ENCODE data around the gene VIM.

The VIM gene

GRCh38 chr10:17228091-17229015 is at the start of gene VIM:
VIM (plus strand) TSS chr10:17228241; CDS start chr10:17229423, 1,182 bp downstream.
- peak in 1 of 3 experiments; percentile 16 for DNase-seq

DNA sequence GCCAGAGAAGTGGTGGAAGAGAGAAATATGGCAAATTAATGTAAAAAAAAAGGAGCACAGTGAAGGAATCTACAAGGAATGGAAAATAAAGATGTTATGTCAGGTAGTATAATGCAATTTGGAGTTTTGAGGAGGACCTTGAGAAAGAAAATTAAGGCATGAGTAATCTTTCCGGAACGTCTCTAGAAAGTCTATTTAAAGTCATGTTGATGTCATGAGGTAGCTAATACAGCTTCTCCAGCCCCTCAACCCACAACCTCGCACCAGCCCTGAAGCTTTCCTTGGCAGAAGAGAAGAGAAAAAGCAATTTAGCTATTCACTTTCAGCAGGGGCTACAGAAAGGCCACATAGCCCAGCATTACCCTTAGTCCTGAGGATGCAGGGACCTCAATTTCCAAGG is 49.0 kb upstream of the VIM start:
- DNase-seq, result no peak

DNA sequence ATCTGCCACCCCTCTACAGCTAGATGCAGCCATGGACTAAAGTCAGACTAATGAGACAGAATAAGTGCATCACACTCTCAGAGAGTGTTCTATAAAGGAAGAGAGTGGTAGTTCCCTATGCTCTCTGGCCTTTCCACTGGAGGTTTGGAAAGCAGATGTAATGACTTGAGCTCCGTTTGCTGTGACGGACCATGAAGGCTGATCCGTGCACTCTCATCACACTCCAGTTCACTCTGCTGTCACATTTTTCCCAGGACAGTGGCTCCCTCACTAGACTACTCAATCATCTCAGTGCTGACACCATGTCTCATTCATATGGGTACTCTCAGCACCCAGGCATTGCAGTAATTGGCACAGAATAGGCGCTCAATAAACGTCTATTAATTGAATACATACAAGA is 46.9 kb upstream of the VIM start:
- peak in 1 of 3 experiments; percentile 6 for DNase-seq

- DNase-seq, result peak; percentile 9 to 62 (median 9)
Observed at GRCh38 chr10:17181751-17182150, 46.3 kb upstream of the VIM start.

DNA sequence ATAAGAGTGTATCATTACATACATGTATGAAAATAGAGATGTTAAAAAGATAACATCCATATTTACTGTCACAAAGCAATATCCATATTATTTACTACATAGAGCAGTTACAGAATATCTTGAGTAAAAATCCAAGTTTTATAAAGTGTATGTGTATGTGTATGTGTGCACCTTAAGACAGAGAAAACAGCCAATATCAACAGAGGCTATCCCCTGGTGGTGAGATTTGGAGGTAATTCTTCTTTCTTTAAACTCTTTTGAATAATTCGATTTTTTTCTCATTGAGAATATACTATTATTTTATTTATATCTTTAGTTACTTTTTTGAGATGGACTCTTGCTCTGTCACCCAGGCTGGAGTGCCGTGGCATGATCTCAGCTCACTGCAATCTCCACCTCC is 44.9 kb upstream of the VIM start:
- no peak for DNase-seq

- DNase-seq, result no peak
Observed at GRCh38 chr10:17185873-17186272, 42.2 kb upstream of the VIM start.

DNA sequence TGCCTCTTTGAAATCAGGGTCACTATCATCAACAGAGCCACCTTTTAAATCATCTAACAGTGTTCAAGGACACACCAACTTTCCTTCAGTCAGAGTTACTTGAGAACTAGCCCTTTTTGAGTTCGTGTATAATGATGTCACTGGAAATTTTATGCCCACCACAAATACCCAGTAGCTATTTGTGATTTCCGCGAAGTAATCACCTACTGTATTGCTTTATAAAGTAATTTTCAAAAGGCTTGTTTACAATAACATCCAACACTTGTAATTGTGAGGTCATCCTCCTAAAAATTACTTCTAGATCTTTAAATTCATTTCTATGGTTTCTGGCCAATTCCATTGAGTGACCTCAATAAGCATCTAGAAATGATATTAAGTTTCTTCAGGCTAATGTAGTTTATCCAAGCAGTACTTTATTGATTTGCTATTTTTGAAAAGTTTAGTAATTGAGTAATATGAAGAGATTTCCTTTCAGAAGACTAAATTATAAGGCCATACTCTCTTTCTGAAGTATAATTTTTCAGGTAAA is 39.3 kb upstream of the VIM start:
- DNase-seq, result no peak

GRCh38 chr10:17190602-17191001 is 37.4 kb upstream of the VIM start:
- no peak for DNase-seq

- no peak for DNase-seq
Observed at GRCh38 chr10:17195083-17195482, 33.0 kb upstream of the VIM start.

DNA sequence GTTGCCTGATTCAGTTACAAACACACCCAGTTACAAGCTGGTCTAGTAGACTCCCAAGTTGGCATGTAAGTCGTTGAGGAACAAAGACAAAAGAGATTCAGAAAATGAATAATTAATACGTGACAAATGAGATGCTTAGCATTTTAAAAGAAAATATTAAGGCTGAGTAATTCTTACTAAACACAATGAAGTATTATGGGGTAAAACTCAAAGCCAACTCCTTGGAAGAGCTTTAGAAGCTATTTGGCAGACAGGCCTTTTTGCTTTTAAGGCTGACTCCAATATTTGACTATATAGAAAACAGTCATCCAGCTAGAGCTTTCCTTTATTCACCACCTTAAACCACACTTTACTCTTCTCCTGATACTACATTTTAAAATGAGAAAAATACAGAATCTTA is 32.0 kb upstream of the VIM start:
- DNase-seq, result no peak

GRCh38 chr10:17196573-17196972 is 31.5 kb upstream of the VIM start:
- DNase-seq, result no peak

DNA sequence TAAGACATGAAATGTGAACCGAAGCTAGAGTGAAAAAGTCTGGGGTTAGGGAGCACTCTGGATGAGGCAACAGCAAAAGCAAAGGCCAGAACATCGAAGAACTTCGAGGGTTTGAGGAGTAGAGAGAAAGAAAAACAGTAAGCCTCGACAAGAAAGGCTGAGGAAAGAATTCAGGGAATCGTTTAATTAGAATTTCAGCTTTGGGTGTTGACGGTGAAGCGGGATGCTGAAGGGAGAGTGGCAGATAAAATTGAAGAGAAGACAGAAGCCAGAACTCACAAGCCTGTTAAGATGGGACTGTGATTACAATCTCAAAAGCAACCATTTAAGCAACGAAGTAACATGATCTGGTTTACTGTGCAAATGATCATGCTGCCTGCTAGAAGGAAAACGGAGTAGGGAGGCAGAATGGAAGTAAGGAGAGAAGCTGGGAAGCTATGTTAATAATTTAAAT is 28.7 kb upstream of the VIM start:
- DNase-seq, result peak in 1 of 3 experiments; percentile 2

- DNase-seq, result no peak
Observed at GRCh38 chr10:17200001-17200911, 27.8 kb upstream of the VIM start.

DNA sequence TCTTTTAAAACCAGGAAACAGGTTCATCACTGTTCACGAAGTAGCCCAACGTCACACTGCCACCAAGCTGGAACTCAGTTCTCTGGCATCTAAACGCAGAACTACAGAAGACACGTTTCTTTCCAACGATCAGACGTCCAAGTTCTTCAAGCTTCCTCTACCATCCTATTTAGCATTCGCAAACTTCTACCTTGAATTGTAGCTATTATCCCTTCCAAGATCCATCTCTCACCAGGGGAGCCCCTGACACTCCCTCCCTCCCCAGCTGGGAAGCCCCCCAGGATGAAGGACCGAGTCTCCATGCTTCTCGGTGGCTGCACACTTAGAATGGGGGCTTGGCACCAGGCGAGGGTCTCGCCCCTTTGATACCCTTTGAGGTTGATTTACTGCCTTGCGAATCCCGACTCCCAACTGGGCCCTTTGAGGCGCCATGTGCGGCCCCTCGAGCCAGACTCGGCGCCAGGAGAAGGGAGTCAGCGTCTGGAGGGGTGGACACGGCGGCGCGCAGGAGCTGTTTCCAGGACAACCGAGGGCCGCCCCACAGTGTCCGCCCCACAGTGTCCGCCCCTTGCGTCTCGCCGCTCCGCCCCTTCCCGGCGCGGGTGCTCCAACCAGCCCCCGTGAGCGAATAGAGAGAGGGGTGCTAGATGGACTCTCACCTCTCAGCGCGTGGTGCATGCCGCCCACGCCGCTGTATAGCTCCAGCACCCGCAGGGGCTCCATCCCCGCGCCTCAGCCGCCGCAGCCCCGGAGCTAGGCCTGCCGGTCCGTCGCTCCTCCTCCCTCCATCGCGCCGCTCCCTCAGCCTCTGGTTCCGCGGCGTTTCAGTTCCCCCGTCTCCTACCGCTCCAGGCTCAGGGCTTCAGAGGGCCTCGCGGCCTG is 26.9 kb upstream of the VIM start, which contains the start of gene TRDMT1:
Gene TRDMT1, minus strand, starts transcription at position 761 of the 882 bp plus-strand sequence. Its CDS starts 38 bp downstream, at position 723.
- peak; percentile 71 to 92 (median 81) for DNase-seq

- DNase-seq, result no peak
Observed at GRCh38 chr10:17201794-17202116, 26.3 kb upstream of the VIM start.

- DNase-seq, result no peak
Observed at GRCh38 chr10:17202506-17202905, 25.5 kb upstream of the VIM start.

GRCh38 chr10:17202999-17203398 is 25.0 kb upstream of the VIM start:
- no peak for DNase-seq

DNA sequence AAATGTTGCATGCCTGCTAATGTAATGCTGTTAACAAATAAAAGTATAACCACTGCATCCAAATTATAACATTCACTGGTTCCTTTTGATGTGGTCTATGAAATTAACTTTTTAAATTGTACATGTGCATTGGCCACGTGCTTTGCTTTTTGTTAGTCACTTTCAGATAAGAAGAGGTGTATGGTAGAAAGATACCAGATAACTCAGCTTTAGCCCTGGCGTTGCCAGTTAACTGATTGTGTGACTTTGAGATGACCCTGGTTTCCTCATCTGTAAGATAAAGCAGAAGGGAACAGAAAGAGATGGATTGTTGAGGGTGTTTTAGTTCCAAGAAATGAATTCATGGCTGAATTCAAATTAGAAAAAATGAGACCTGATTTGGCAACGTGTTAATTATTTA is 24.6 kb upstream of the VIM start:
- DNase-seq, result no peak

DNA sequence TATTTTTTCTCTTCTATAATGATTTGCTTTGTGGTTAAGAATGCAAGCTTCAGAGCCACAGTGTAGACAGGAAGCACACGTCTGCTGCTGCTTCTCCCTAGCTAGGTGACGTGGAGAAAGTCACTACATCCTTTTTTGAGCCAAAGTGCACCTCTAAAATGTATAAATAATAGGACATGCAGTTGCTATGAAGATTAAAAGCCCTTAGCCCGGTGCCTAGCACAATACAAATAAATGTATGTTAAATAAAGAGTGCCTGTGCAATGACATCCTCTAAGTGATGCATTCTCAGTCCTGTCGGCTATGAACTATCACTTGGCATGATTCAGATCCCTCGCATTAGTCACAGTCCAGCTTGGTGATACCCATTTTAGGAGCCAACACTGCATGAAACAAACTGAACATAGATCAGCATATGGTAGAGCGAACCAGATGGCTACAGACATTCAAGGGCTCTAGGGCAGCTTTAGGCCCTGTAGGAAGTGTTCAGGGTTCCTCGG is 21.8 kb upstream of the VIM start:
- no peak for DNase-seq

- DNase-seq, result no peak
Observed at GRCh38 chr10:17208476-17208875, 19.6 kb upstream of the VIM start.

DNA sequence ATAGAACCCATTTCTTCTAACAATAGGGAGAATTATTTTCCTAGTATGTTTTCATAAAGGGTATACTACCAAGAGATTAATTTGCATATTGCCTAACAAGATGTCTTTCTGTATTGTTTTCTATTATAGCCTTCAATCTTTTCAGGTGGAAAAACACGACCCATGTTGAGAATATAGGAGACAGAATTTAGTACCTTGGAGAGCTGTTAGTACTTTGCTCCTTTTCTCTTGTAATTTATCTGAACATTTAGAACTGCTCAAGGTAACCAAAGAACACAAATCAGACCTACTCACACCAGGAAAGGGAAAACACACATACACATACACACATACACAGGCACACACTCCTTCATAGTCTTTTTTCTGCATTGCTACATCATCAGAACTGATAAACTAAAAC is 18.7 kb upstream of the VIM start:
- no peak for DNase-seq

GRCh38 chr10:17209881-17210280 is 18.2 kb upstream of the VIM start:
- DNase-seq, result no peak
